ENCODE data around the gene ACOT4. TPM values are rescaled to one million over a fixed set of nuclear protein-coding genes. Genes with fewer than 3 reads are reported as not detected.
"Not testable (repeated sequence)": the region's sequence is repeated elsewhere in the genome, so short reads cannot be mapped to it uniquely, and the experiment has no call there.

The ACOT4 gene
- total RNA-seq, 5 donors from 2014 or later (not counting 1 experiment from before 2014, with no cell fraction given) = 0.55 to 1.6 (median 1.2) TPM

DNA sequence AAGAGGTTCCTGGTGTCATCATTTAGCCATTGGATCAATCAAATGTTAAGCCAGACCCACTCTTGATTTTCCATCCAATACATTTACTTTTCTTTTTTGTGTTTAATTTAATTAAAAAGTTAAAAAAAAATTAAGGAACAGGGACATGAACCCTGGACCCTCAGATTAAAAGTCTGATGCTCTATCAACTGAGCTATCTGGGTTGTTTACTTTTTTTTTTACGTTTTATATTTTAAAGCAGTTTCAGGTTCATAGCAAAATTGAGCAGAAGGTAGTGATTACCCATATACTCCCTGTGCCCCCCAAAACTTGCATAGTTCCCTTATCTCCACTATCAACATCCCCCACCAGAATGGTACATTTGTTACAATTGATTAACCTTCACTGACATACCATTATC lies 3.0 kb upstream of the ACOT4 start:
- Histone ChIP-seq H3K9me3 (no peaks in the 10 kb centered on the region), H3K4me1 (ENCODE audit: control insufficient read depth in 1 of 2, extremely low read depth in 1 of 2, insufficient read depth in 2 of 2, low read length in 2 of 2) (peaks cover 0 to 11% of the 10 kb centered on the region in 2 experiments), H3K27ac (ENCODE audit: low read length) (no peak overlapping the region), H3K4me3 (ENCODE audit: control insufficient read depth in 1 of 2, extremely low read depth in 1 of 2, low read length in 1 of 2) (no peak overlapping the region), H3K36me3 (ENCODE audit: control insufficient read depth in 2 of 2, extremely low read depth in 1 of 2, insufficient read depth in 1 of 2, low read length in 1 of 2) (no peaks in the 10 kb centered on the region), H3K27me3 (replicated peaks in 1 of 2; ENCODE audit: control insufficient read depth in 2 of 2, extremely low read depth in 1 of 2, insufficient read depth in 2 of 2, low read length in 1 of 2) (no peaks in the 10 kb centered on the region)
- no CpG with 5 or more reads among the region's 1 CpG for WGBS (ENCODE audit: insufficient coverage)
- Mint-ChIP-seq H3K36me3 (no peaks in the 10 kb centered on the region), H3K4me3 (no peak overlapping the region), H3K4me1 (peaks cover 0 to 9% (median 8%) of the 10 kb centered on the region in 3 donors), H3K9me3 (no peaks in the 10 kb centered on the region), H3K27ac (no peak overlapping the region), H3K27me3 (no peaks in the 10 kb centered on the region)
- CTCF ChIA-PET = no interaction called here
- POLR2A ChIA-PET = interaction anchor here (0.6 kb wide), 3 partner anchors 19 to 117 kb away, joined by 3 to 4 read pairs (median 3); no protein-coding TSS in a partner anchor
- DNase-seq (no peak), ATAC-seq (replicated peaks in 1 of 4) (no peak)

DNA sequence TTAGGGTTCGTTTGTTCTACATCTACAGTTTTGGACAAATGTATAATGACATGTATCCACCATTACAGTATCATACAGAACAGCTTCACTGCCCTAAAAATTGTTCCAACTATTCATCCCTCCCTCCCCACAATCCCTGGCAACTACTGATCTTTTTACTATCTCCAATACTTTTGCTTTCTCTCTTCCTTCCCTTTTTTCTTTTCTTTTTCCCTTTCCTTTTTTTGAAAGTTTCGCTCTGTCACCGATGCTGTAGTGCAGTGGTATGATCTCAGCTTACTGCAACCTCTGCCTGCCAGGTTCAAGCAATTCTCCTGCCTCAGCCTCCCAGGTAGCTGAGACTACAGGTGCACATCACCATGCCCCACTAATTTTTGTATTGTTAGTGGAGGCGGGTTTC lies 2.6 kb upstream of the ACOT4 start:
- POLR2A ChIA-PET = interaction anchor here in 1 of 2 donors (0.6 kb wide), 1 partner anchor 21 kb away, joined by 3 read pairs; no protein-coding TSS in a partner anchor
- WGBS (ENCODE audit: insufficient coverage) = 57% methylated on average over 1 of the region's 4 CpGs
- H3K4me1 Mint-ChIP-seq = peaks cover 0 to 9% (median 8%) of the 10 kb centered on the region in 3 donors
- Histone ChIP-seq H3K27me3 (replicated peaks in 1 of 2; ENCODE audit: control insufficient read depth in 2 of 2, extremely low read depth in 1 of 2, insufficient read depth in 2 of 2, low read length in 1 of 2) (no peaks in the 10 kb centered on the region), H3K9me3 (no peaks in the 10 kb centered on the region), H3K4me3 (ENCODE audit: control insufficient read depth in 1 of 2, extremely low read depth in 1 of 2, low read length in 1 of 2) (no peak overlapping the region), H3K36me3 (ENCODE audit: control insufficient read depth in 2 of 2, extremely low read depth in 1 of 2, insufficient read depth in 1 of 2, low read length in 1 of 2) (no peaks in the 10 kb centered on the region), H3K27ac (ENCODE audit: low read length) (no peak overlapping the region), H3K4me1 (ENCODE audit: control insufficient read depth in 1 of 2, extremely low read depth in 1 of 2, insufficient read depth in 2 of 2, low read length in 2 of 2) (peaks cover 0 to 11% of the 10 kb centered on the region in 2 experiments)
- CTCF ChIA-PET = no interaction called here
- H3K27me3 Mint-ChIP-seq = no peaks in the 10 kb centered on the region
- H3K27ac Mint-ChIP-seq = no peak overlapping the region
- no peaks in the 10 kb centered on the region for H3K9me3 Mint-ChIP-seq
- no peak for DNase-seq
- no peak for ATAC-seq (replicated peaks in 1 of 4)
- no peaks in the 10 kb centered on the region for H3K36me3 Mint-ChIP-seq
- H3K4me3 Mint-ChIP-seq = no peak overlapping the region

DNA sequence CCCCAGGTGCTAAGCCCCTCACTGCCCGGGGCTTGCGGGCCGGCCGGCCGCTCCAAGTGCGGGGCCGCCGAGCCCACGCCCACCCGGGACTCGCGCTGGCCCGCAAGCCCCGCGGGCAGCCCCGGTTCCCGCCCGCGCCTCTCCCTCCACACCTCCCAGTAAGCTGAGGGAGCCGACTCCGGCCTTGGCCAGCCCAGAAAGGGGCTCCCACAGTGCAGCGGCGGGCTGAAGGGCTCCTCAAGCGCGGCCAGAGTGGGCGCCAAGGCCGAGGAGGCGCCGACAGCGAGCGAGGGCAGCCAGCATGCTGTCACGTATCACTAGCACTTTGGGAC lies 1.0 kb upstream of the ACOT4 start:
- not testable (repeated sequence) for ATAC-seq (replicated peaks in 1 of 4); H3K27me3 Mint-ChIP-seq; DNase-seq; H3K4me1 Mint-ChIP-seq; H3K27ac ChIP-seq (ENCODE audit: low read length); H3K36me3 Mint-ChIP-seq; H3K9me3 ChIP-seq; H3K27me3 ChIP-seq (replicated peaks in 1 of 2; ENCODE audit: control insufficient read depth in 2 of 2, extremely low read depth in 1 of 2, insufficient read depth in 2 of 2, low read length in 1 of 2); H3K9me3 Mint-ChIP-seq; H3K27ac Mint-ChIP-seq; H3K4me3 ChIP-seq (ENCODE audit: control insufficient read depth in 1 of 2, extremely low read depth in 1 of 2, low read length in 1 of 2); H3K36me3 ChIP-seq (ENCODE audit: control insufficient read depth in 2 of 2, extremely low read depth in 1 of 2, insufficient read depth in 1 of 2, low read length in 1 of 2)
- CTCF ChIA-PET = interaction anchor here in 1 of 2 donors (1.0 kb wide), 1 partner anchor 22 kb away, joined by 3 read pairs; the partner anchor contains the start of gene ACOT2
- 97% methylated on average over 24 of the region's 32 CpGs for WGBS (ENCODE audit: insufficient coverage)
- POLR2A ChIA-PET = interaction anchor here in 1 of 2 donors (1.1 kb wide), 1 partner anchor 95 kb away, joined by 3 read pairs; no protein-coding TSS in a partner anchor
- peak overlapping the region in 2 of 3 donors; percentile 71 to 72 for H3K4me3 Mint-ChIP-seq
- H3K4me1 ChIP-seq (ENCODE audit: control insufficient read depth in 1 of 2, extremely low read depth in 1 of 2, insufficient read depth in 2 of 2, low read length in 2 of 2) = peaks cover 0 to 11% of the 10 kb centered on the region in 2 experiments

DNA sequence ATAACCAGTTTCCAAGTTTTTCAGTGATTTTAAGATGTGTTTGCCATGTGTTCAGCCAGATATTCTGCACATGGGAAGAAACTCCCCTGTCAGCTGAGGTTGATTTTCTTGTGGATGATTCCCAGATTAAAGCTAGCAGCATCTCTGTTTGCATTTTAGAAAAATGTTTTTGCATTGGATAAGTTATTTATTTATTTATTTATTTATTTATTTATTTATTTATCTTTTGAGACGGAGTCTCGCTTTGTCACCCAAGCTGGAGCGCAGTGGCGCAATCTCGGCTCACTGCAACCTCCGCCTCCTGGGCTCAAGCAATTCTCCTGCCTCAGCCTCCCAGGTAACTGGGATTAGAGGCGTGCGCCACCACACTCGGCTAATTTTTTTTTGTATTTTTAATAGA lies 2.8 kb downstream of the ACOT4 start:
- CTCF ChIA-PET = no interaction called here
- H3K4me3 ChIP-seq (ENCODE audit: control insufficient read depth in 1 of 2, extremely low read depth in 1 of 2, low read length in 1 of 2) = no peak overlapping the region
- no peaks in the 10 kb centered on the region for H3K27me3 ChIP-seq (replicated peaks in 1 of 2; ENCODE audit: control insufficient read depth in 2 of 2, extremely low read depth in 1 of 2, insufficient read depth in 2 of 2, low read length in 1 of 2)
- Mint-ChIP-seq H3K36me3 (peaks cover 3% of the 10 kb centered on the region), H3K27ac (no peak overlapping the region), H3K27me3 (no peaks in the 10 kb centered on the region), H3K9me3 (no peaks in the 10 kb centered on the region), H3K4me1 (peaks cover 0 to 8% (median 8%) of the 10 kb centered on the region in 3 donors), H3K4me3 (no peak overlapping the region)
- H3K27ac ChIP-seq (ENCODE audit: low read length) = no peak overlapping the region
- POLR2A ChIA-PET = no interaction called here
- peaks cover 0 to 11% of the 10 kb centered on the region in 2 experiments for H3K4me1 ChIP-seq (ENCODE audit: control insufficient read depth in 1 of 2, extremely low read depth in 1 of 2, insufficient read depth in 2 of 2, low read length in 2 of 2)
- DNase-seq (no peak), ATAC-seq (replicated peaks in 1 of 4) (no peak)
- WGBS (ENCODE audit: insufficient coverage) = 91% methylated on average over 6 of the region's 9 CpGs
- no peaks in the 10 kb centered on the region for H3K9me3 ChIP-seq
- H3K36me3 ChIP-seq (ENCODE audit: control insufficient read depth in 2 of 2, extremely low read depth in 1 of 2, insufficient read depth in 1 of 2, low read length in 1 of 2) = no peaks in the 10 kb centered on the region

DNA sequence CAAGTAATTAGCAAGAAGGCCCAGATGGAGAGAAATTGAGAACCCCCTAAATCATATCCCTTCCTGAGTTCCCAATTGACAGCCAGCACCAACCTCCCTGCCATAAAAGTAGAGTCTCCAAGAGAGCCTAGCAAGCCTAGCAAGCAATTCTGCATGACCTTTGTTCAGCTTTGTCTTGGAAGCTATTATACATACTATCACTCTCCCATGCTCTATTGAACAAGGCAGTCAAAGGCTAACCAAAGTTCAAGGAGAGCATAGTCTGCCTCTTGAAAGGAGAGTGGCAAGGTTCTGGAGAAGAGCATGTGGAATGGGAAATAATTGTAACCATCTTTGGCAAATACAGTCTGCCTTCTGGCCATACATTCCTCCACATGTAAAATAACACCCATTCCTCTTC lies 7.8 kb downstream of the ACOT4 start:
- no peaks in the 10 kb centered on the region for H3K36me3 ChIP-seq (ENCODE audit: control insufficient read depth in 2 of 2, extremely low read depth in 1 of 2, insufficient read depth in 1 of 2, low read length in 1 of 2)
- CTCF ChIA-PET = no interaction called here
- Mint-ChIP-seq H3K9me3 (no peaks in the 10 kb centered on the region), H3K4me3 (no peak overlapping the region), H3K4me1 (no peaks in the 10 kb centered on the region), H3K27ac (no peak overlapping the region), H3K36me3 (peaks cover 3% of the 10 kb centered on the region), H3K27me3 (no peaks in the 10 kb centered on the region)
- H3K27ac ChIP-seq (ENCODE audit: low read length) = no peak overlapping the region
- no peak overlapping the region for H3K4me3 ChIP-seq (ENCODE audit: control insufficient read depth in 1 of 2, extremely low read depth in 1 of 2, low read length in 1 of 2)
- H3K9me3 ChIP-seq = no peaks in the 10 kb centered on the region
- H3K4me1 ChIP-seq (ENCODE audit: control insufficient read depth in 1 of 2, extremely low read depth in 1 of 2, insufficient read depth in 2 of 2, low read length in 2 of 2) = no peaks in the 10 kb centered on the region
- no peak for ATAC-seq (replicated peaks in 1 of 4)
- no peak for DNase-seq
- POLR2A ChIA-PET = interaction anchor here in 1 of 2 donors (0.7 kb wide), 1 partner anchor 468 kb away, joined by 3 read pairs; no protein-coding TSS in a partner anchor
- peaks cover 0 to 3% of the 10 kb centered on the region in 2 experiments for H3K27me3 ChIP-seq (replicated peaks in 1 of 2; ENCODE audit: control insufficient read depth in 2 of 2, extremely low read depth in 1 of 2, insufficient read depth in 2 of 2, low read length in 1 of 2)

DNA sequence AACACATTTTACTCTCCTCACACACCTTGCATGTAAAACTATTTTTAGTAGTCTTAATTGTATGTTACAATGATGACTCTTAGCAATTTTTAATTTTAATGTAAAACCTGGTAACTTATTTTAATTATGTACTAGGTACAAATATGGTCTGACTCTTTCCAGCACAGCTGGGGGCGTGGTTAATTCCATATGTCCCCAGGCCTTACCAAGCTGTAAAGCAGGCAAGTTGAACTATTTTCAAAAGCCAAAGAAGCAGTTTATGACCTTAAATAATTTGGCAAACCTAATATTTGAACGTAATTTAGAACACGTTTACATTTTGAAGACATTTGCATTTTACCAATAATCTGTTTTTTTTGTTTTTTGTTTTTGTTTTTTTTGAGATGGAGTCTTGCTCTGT lies 11.3 kb downstream of the ACOT4 start:
- Mint-ChIP-seq H3K27ac (no peak overlapping the region), H3K27me3 (peaks cover 0 to 4% of the 10 kb centered on the region in 2 donors), H3K4me3 (no peak overlapping the region), H3K9me3 (no peaks in the 10 kb centered on the region), H3K36me3 (no peaks in the 10 kb centered on the region), H3K4me1 (no peaks in the 10 kb centered on the region)
- ChIA-PET CTCF (no interaction called here), POLR2A (no interaction called here)
- Histone ChIP-seq H3K27me3 (replicated peaks in 1 of 2; ENCODE audit: control insufficient read depth in 2 of 2, extremely low read depth in 1 of 2, insufficient read depth in 2 of 2, low read length in 1 of 2) (peaks cover 0 to 3% of the 10 kb centered on the region in 2 experiments), H3K4me3 (ENCODE audit: control insufficient read depth in 1 of 2, extremely low read depth in 1 of 2, low read length in 1 of 2) (no peak overlapping the region), H3K36me3 (ENCODE audit: control insufficient read depth in 2 of 2, extremely low read depth in 1 of 2, insufficient read depth in 1 of 2, low read length in 1 of 2) (no peaks in the 10 kb centered on the region), H3K4me1 (ENCODE audit: control insufficient read depth in 1 of 2, extremely low read depth in 1 of 2, insufficient read depth in 2 of 2, low read length in 2 of 2) (no peaks in the 10 kb centered on the region), H3K27ac (ENCODE audit: low read length) (no peak overlapping the region), H3K9me3 (no peaks in the 10 kb centered on the region)
- ATAC-seq (replicated peaks in 1 of 4) = no peak
- 75% methylated on average over 1 of the region's 3 CpGs for WGBS (ENCODE audit: insufficient coverage)
- no peak for DNase-seq

DNA sequence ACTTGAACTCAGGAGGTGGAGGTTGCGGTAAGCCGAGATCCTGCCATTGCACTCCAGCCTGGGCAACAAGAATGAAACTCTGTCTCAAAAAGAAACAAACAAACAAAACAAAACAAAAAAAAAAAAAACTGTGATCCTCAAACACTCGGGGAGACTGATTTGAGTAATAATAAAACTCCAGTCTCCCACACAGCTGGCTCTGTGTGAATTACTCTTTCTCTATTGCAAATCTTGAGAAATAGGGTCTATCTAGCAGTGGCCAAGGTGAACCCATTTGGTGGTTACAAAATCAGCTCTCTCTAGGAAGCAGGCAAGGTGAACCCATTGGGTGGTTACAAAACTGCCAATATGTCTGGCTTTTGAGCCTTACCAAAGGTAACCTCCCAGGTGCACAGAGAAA lies 14.6 kb downstream of the ACOT4 start:
- Mint-ChIP-seq H3K9me3 (no peaks in the 10 kb centered on the region), H3K4me3 (no peak overlapping the region), H3K36me3 (no peaks in the 10 kb centered on the region), H3K27me3 (peaks cover 0 to 4% of the 10 kb centered on the region in 2 donors), H3K27ac (no peak overlapping the region), H3K4me1 (no peaks in the 10 kb centered on the region)
- no CpG with 5 or more reads among the region's 3 CpGs for WGBS (ENCODE audit: insufficient coverage)
- Histone ChIP-seq H3K36me3 (ENCODE audit: control insufficient read depth in 2 of 2, extremely low read depth in 1 of 2, insufficient read depth in 1 of 2, low read length in 1 of 2) (no peaks in the 10 kb centered on the region), H3K4me1 (ENCODE audit: control insufficient read depth in 1 of 2, extremely low read depth in 1 of 2, insufficient read depth in 2 of 2, low read length in 2 of 2) (no peaks in the 10 kb centered on the region), H3K27me3 (replicated peaks in 1 of 2; ENCODE audit: control insufficient read depth in 2 of 2, extremely low read depth in 1 of 2, insufficient read depth in 2 of 2, low read length in 1 of 2) (no peaks in the 10 kb centered on the region), H3K4me3 (ENCODE audit: control insufficient read depth in 1 of 2, extremely low read depth in 1 of 2, low read length in 1 of 2) (no peak overlapping the region), H3K9me3 (no peaks in the 10 kb centered on the region), H3K27ac (ENCODE audit: low read length) (no peak overlapping the region)
- ChIA-PET CTCF (interaction anchor here in 1 of 2 donors (0.8 to 1.1 kb wide), 2 partner anchors 27 to 1270 kb away, joined by 3 read pairs; no protein-coding TSS in a partner anchor), POLR2A (no interaction called here)
- ATAC-seq (replicated peaks in 1 of 4) = no peak
- no peak for DNase-seq

All from T-cell (primary cell).